Stimulated activated CD4-positive, alpha-beta T cell treated with anti-CD3 and anti-CD28 coated beads, TNF-alpha, amount 100 ng/mL, for 24 hours (primary cell): ENCODE results near the gene PRIMPOL.
"Not testable (repeated sequence)": the region's sequence is repeated elsewhere in the genome, so short reads cannot be mapped to it uniquely, and the experiment has no call there.

Experiments
- DNase-seq, 3 experiments: peaks; one replicate each; pipeline ENCODE4 v3.0.0-alpha.2; 2020; ENCODE audit warnings: low read depth in 3 of 3

PRIMPOL gene

GRCh38 chr4:184649026-184649970, at the start of gene PRIMPOL, which contains the start of gene CASP3:
TSS of gene PRIMPOL (plus strand) at chr4:184649738. CDS start at chr4:184657141, 7,403 bp downstream.
TSS of gene CASP3 (minus strand) at chr4:184649447. CDS start at chr4:184638453, 10,994 bp downstream.
- peak; percentile 88 to 97 (median 94) for DNase-seq

GRCh38 chr4:184600982-184601381, 48.6 kb upstream of the PRIMPOL start:
- not testable (repeated sequence) for DNase-seq

GRCh38 chr4:184602857-184603256, 46.7 kb upstream of the PRIMPOL start:
- DNase-seq = not testable (repeated sequence)

- not testable (repeated sequence) for DNase-seq
Measured at GRCh38 chr4:184607429-184607828, 42.1 kb upstream of the PRIMPOL start.

- no peak for DNase-seq
Measured at GRCh38 chr4:184612074-184612473, 37.5 kb upstream of the PRIMPOL start.

- DNase-seq = no peak
Measured at GRCh38 chr4:184613405-184613804, 36.1 kb upstream of the PRIMPOL start.

- DNase-seq = no peak
Measured at GRCh38 chr4:184614509-184614908, 35.0 kb upstream of the PRIMPOL start.

- not testable (repeated sequence) for DNase-seq
Measured at GRCh38 chr4:184616168-184616567, 33.4 kb upstream of the PRIMPOL start.

GRCh38 chr4:184616633-184617551, 32.6 kb upstream of the PRIMPOL start:
- no peak for DNase-seq

- no peak for DNase-seq
Measured at GRCh38 chr4:184617600-184618196, 31.8 kb upstream of the PRIMPOL start.

GRCh38 chr4:184620212-184620867, 29.2 kb upstream of the PRIMPOL start:
- DNase-seq = no peak

- DNase-seq = no peak
Measured at GRCh38 chr4:184621518-184621917, 28.0 kb upstream of the PRIMPOL start.

- not testable (repeated sequence) for DNase-seq
Measured at GRCh38 chr4:184624504-184624903, 25.0 kb upstream of the PRIMPOL start.

GRCh38 chr4:184624972-184625554, 24.5 kb upstream of the PRIMPOL start:
- no peak for DNase-seq

- DNase-seq = not testable (repeated sequence)
Measured at GRCh38 chr4:184625783-184626596, 23.5 kb upstream of the PRIMPOL start.

- DNase-seq = no peak
Measured at GRCh38 chr4:184628103-184628502, 21.4 kb upstream of the PRIMPOL start.

- no peak for DNase-seq
Measured at GRCh38 chr4:184632842-184633241, 16.7 kb upstream of the PRIMPOL start.

GRCh38 chr4:184635381-184635780, 14.2 kb upstream of the PRIMPOL start:
- no peak for DNase-seq

- DNase-seq = no peak
Measured at GRCh38 chr4:184636144-184636543, 13.4 kb upstream of the PRIMPOL start.

- DNase-seq = no peak
Measured at GRCh38 chr4:184636897-184637296, 12.6 kb upstream of the PRIMPOL start.
